GM10847 (cell line): ENCODE data around the gene GDF10.

ENCODE experiments used
- POLR2A ChIP-seq: IDR thresholded peaks from 2 replicates; pipeline ENCODE4 v1.6.1; 2011; ENCODE audit not compliant: insufficient read length; ENCODE audit errors: extremely low read depth

The GDF10 gene

GRCh38 chr10:47299611-47300428, at the start of gene GDF10:
Gene GDF10 (plus strand): TSS chr10:47300197. CDS start chr10:47300652, 455 bp downstream.
- no peak for TF ChIP-seq POLR2A

GRCh38 chr10:47252093-47252780, 47.8 kb upstream of the GDF10 start:
- no peak for TF ChIP-seq POLR2A

- no peak for TF ChIP-seq POLR2A
Observed at GRCh38 chr10:47253030-47253637, 46.9 kb upstream of the GDF10 start.

GRCh38 chr10:47253651-47254375, 46.2 kb upstream of the GDF10 start:
- no peak for TF ChIP-seq POLR2A

- no peak for TF ChIP-seq POLR2A
Observed at GRCh38 chr10:47254611-47255010, 45.4 kb upstream of the GDF10 start.

- no peak for TF ChIP-seq POLR2A
Observed at GRCh38 chr10:47255033-47255813, 44.8 kb upstream of the GDF10 start.

GRCh38 chr10:47255866-47256265, 44.1 kb upstream of the GDF10 start:
- TF ChIP-seq POLR2A: no peak

GRCh38 chr10:47256751-47257336, 43.2 kb upstream of the GDF10 start:
- no peak for TF ChIP-seq POLR2A

GRCh38 chr10:47257396-47258120, 42.4 kb upstream of the GDF10 start:
- no peak for TF ChIP-seq POLR2A

- TF ChIP-seq POLR2A: no peak
Observed at GRCh38 chr10:47258921-47259320, 41.1 kb upstream of the GDF10 start.

- TF ChIP-seq POLR2A: no peak
Observed at GRCh38 chr10:47259466-47259865, 40.5 kb upstream of the GDF10 start.

- TF ChIP-seq POLR2A: no peak
Observed at GRCh38 chr10:47260505-47261111, 39.4 kb upstream of the GDF10 start.

- TF ChIP-seq POLR2A: no peak
Observed at GRCh38 chr10:47261121-47261520, 38.9 kb upstream of the GDF10 start.
